H9 (cell line): Measurements from ENCODE around the gene HOXD8. TPM values are rescaled to one million over a fixed set of nuclear protein-coding genes. Genes with fewer than 3 reads are reported as not detected.

Source experiments
- DNase-seq: peaks from one replicate; pipeline ENCODE4 v3.0.0-alpha.2; 2017
- H2AFZ ChIP-seq: one replicate; pipeline ENCODE4 v1.6.1; 2013; ENCODE audit warnings: mild to moderate bottlenecking, low read length, control low read depth, moderate library complexity
- H2AK5ac ChIP-seq: 2 replicates; pipeline ENCODE4 v1.6.1; 2013; ENCODE audit warnings: low read length, control low read depth, mixed read lengths; ENCODE audit not compliant: insufficient read length
- H2BK120ac ChIP-seq: one replicate; pipeline ENCODE4 v1.6.1; 2013; ENCODE audit warnings: low read depth, mild to moderate bottlenecking, low read length, control low read depth, inconsistent platforms; ENCODE audit not compliant: poor library complexity, severe bottlenecking
- H2BK12ac ChIP-seq: 2 replicates; pipeline ENCODE4 v1.6.1; 2013; ENCODE audit warnings: low read length, control low read depth, mixed read lengths, low read depth; ENCODE audit not compliant: insufficient read length
- H2BK15ac ChIP-seq: 2 replicates; pipeline ENCODE4 v1.6.1; 2013; ENCODE audit warnings: low read depth, low read length, control low read depth
- H2BK20ac ChIP-seq: one replicate; pipeline ENCODE4 v1.6.1; 2013; ENCODE audit warnings: low read depth, mild to moderate bottlenecking, low read length, control low read depth, inconsistent platforms; ENCODE audit not compliant: poor library complexity, severe bottlenecking
- H2BK5ac ChIP-seq: 2 replicates; pipeline ENCODE4 v1.6.1; 2013; ENCODE audit warnings: low read length, control low read depth, mixed read lengths; ENCODE audit not compliant: insufficient read length
- H3K14ac ChIP-seq: 2 replicates; pipeline ENCODE4 v1.6.1; 2013; ENCODE audit warnings: low read length, control low read depth; ENCODE audit not compliant: insufficient read depth
- H3K18ac ChIP-seq: 2 replicates; pipeline ENCODE4 v1.6.1; 2013; ENCODE audit warnings: low read depth, mild to moderate bottlenecking, mixed read lengths, low read length, control low read depth; ENCODE audit not compliant: insufficient read length
- H3K23ac ChIP-seq: 2 replicates; pipeline ENCODE4 v1.6.1; 2013; ENCODE audit warnings: low read length, control low read depth, mixed read lengths, low read depth; ENCODE audit not compliant: insufficient read length
- H3K23me2 ChIP-seq: 2 replicates; pipeline ENCODE4 v1.6.1; 2013; ENCODE audit warnings: low read depth, mild to moderate bottlenecking, mixed read lengths, low read length, control low read depth; ENCODE audit not compliant: insufficient read length, poor library complexity, severe bottlenecking
- H3K27ac ChIP-seq: 2 replicates; pipeline ENCODE4 v1.5.1; 2013; ENCODE audit warnings: low read length, control low read depth, mixed read lengths, low read depth; ENCODE audit not compliant: insufficient read length
- H3K27me3 ChIP-seq: 2 replicates; pipeline ENCODE4 v1.6.1; 2013; ENCODE audit warnings: low read length, control low read depth, inconsistent platforms; ENCODE audit not compliant: insufficient read depth
- H3K4ac ChIP-seq: 2 replicates; pipeline ENCODE4 v1.6.1; 2013; ENCODE audit warnings: low read depth, mild to moderate bottlenecking, control low read depth, inconsistent platforms, low read length, moderate library complexity
- H3K4me1 ChIP-seq: 2 replicates; pipeline ENCODE4 v1.6.1; 2013; ENCODE audit warnings: low read length, control low read depth, inconsistent platforms; ENCODE audit not compliant: insufficient read depth
- H3K4me2 ChIP-seq: 2 replicates; pipeline ENCODE4 v1.6.1; 2013; ENCODE audit warnings: low read length, control low read depth, mixed read lengths; ENCODE audit not compliant: insufficient read length, insufficient read depth
- H3K56ac ChIP-seq: 2 replicates; pipeline ENCODE4 v1.6.1; 2013; ENCODE audit warnings: low read depth, mild to moderate bottlenecking, mixed read lengths, low read length, control low read depth; ENCODE audit not compliant: insufficient read length
- H3K79me1 ChIP-seq: 2 replicates; pipeline ENCODE4 v1.6.1; 2013; ENCODE audit warnings: low read depth, mild to moderate bottlenecking, moderate library complexity, low read length, control low read depth, inconsistent platforms; ENCODE audit not compliant: insufficient read depth, poor library complexity, severe bottlenecking
- H3K79me2 ChIP-seq: 2 replicates; pipeline ENCODE4 v1.6.1; 2013; ENCODE audit warnings: low read length, control low read depth, inconsistent platforms; ENCODE audit not compliant: insufficient read depth
- H3K9ac ChIP-seq: 2 replicates; pipeline ENCODE4 v1.6.1; 2013; ENCODE audit warnings: low read length, control low read depth, mixed read lengths; ENCODE audit not compliant: insufficient read length; ENCODE audit errors: extremely low read depth
- H3K9me3 ChIP-seq: one replicate; pipeline ENCODE4 v1.6.1; 2013; ENCODE audit warnings: low read depth, low read length, inconsistent platforms; ENCODE audit not compliant: control insufficient read depth
- H3T11ph ChIP-seq: one replicate; pipeline ENCODE4 v1.6.1; 2013; ENCODE audit warnings: mild to moderate bottlenecking, low read length, control low read depth, inconsistent platforms
- H4K20me1 ChIP-seq: one replicate; pipeline ENCODE4 v1.6.1; 2013; ENCODE audit not compliant: control insufficient read depth, insufficient read length, insufficient read depth
- H4K5ac ChIP-seq: 2 replicates; pipeline ENCODE4 v1.6.1; 2013; ENCODE audit warnings: low read depth, mild to moderate bottlenecking, mixed read lengths, low read length, control low read depth; ENCODE audit not compliant: insufficient read length
- H4K8ac ChIP-seq: replicated peaks from 2 replicates; pipeline ENCODE4 v1.6.1; 2013; ENCODE audit warnings: low read length, control low read depth, mixed read lengths, low read depth; ENCODE audit not compliant: insufficient read length
- H4K91ac ChIP-seq: 2 replicates; pipeline ENCODE4 v1.6.1; 2013; ENCODE audit warnings: low read depth, mild to moderate bottlenecking, moderate library complexity, mixed read lengths, low read length, control low read depth; ENCODE audit not compliant: insufficient read length
- H3K27ac Mint-ChIP-seq, 3 experiments: 2 replicates in 2 of 3; 3 replicates in 1 of 3; pipeline ENCODE4 v1.8.0; 2020 to 2021; ENCODE audit warnings: mixed read lengths in 3 of 3, mild to moderate bottlenecking in 1 of 3, moderate library complexity in 1 of 3
- H3K27me3 Mint-ChIP-seq: 2 replicates; pipeline ENCODE4 v1.8.0; 2021; ENCODE audit warnings: low read depth, mild to moderate bottlenecking, moderate library complexity, mixed read lengths
- H3K36me3 Mint-ChIP-seq, 3 experiments: 2 replicates in 2 of 3; 3 replicates in 1 of 3; pipeline ENCODE4 v1.8.0; 2020 to 2021; ENCODE audit warnings: low read depth in 3 of 3, mixed read lengths in 3 of 3; ENCODE audit not compliant: insufficient read depth in 1 of 3
- H3K4me1 Mint-ChIP-seq, 2 experiments: 2 replicates each; pipeline ENCODE4 v1.8.0; 2020; ENCODE audit warnings: mixed read lengths in 2 of 2
- H3K4me3 Mint-ChIP-seq, 2 experiments: 2 replicates in 1 of 2; 3 replicates in 1 of 2; pipeline ENCODE4 v1.8.0; 2020 to 2021; ENCODE audit warnings: mild to moderate bottlenecking in 2 of 2, mixed read lengths in 2 of 2, moderate library complexity in 1 of 2
- H3K9me3 Mint-ChIP-seq, 2 experiments: 2 replicates in 1 of 2; 3 replicates in 1 of 2; pipeline ENCODE4 v1.8.0; 2020; ENCODE audit warnings: mild to moderate bottlenecking in 2 of 2, mixed read lengths in 2 of 2, moderate library complexity in 1 of 2
- CTCF ChIP-seq: fragments of 200-600 bp; sonication (generic); conservative IDR thresholded peaks from 3 replicates; pipeline ENCODE4 v1.8.0; 2021; ENCODE audit warnings: antibody characterized with exemption, mild to moderate bottlenecking
- WGBS: extraction: QIAGEN DNeasy Blood & Tissue Kit; methylation state at CpG from one replicate; pipeline ENCODE4 v1.1.7; 2013; ENCODE audit warnings: missing lambda C conversion rate, low lambda C conversion rate, mixed read lengths; ENCODE audit not compliant: insufficient read length; ENCODE audit errors: extremely low coverage; 5-methylcytosine and 5-hydroxymethylcytosine counted together
- total RNA-seq: library from RNA; stranded (reverse); gene quantifications from 2 replicates; pipeline ENCODE4 v1.2.1, GENCODE V29; 2021

The HOXD8 gene
- total RNA-seq, 1 experiment from 2014 or later, result not detected

- Histone ChIP-seq H3K9ac (no peak overlapping the region), H4K20me1 (no peaks in the 10 kb centered on the region), H2BK5ac (no peak overlapping the region), H2BK120ac (no peak overlapping the region), H3K79me1 (no peaks in the 10 kb centered on the region), H2BK12ac (no peak overlapping the region), H3K4me2 (peak overlapping the region; percentile 0), H3K27ac (no peak overlapping the region), H3K9me3 (no peaks in the 10 kb centered on the region), H3T11ph (no peak overlapping the region), H3K4ac (no peak overlapping the region), H2BK15ac (no peak overlapping the region), H4K8ac (no peak overlapping the region), H2BK20ac (no peak overlapping the region), H3K23me2 (no peaks in the 10 kb centered on the region), H3K14ac (no peak overlapping the region), H4K91ac (no peak overlapping the region), H4K5ac (no peak overlapping the region), H2AFZ (no peak overlapping the region), H2AK5ac (no peak overlapping the region), H3K4me1 (no peaks in the 10 kb centered on the region), H3K27me3 (peaks cover 89% of the 10 kb centered on the region), H3K18ac (no peak overlapping the region), H3K56ac (no peak overlapping the region), H3K79me2 (no peaks in the 10 kb centered on the region), H3K23ac (no peak overlapping the region)
- no peak for TF ChIP-seq CTCF
- H3K27ac Mint-ChIP-seq, result no peak overlapping the region
- peaks cover 98% of the 10 kb centered on the region for H3K27me3 Mint-ChIP-seq
- H3K4me1 Mint-ChIP-seq, result peaks cover 12 to 14% of the 10 kb centered on the region in 2 experiments
- H3K36me3 Mint-ChIP-seq, result no peaks in the 10 kb centered on the region; a peak in 2 of 7 replicates
- peak; percentile 35 for DNase-seq
- H3K4me3 Mint-ChIP-seq, result peak overlapping the region; percentile 45 to 60; a peak in 3 of 5 replicates
- WGBS, result no CpG with 5 or more reads among the region's 43 CpGs
- peaks cover 4 to 15% of the 10 kb centered on the region in 2 experiments for H3K9me3 Mint-ChIP-seq
Observed at GRCh38 chr2:176129813-176130146, 275 bp downstream of the HOXD8 start.
